Cardiac septum (tissue), 1 donor: ENCODE measurements around the gene IER2. TPM values are rescaled to one million over a fixed set of nuclear protein-coding genes. Genes with fewer than 3 reads are reported as not detected.

Experiments used
- DNase-seq: peaks from one replicate; pipeline ENCODE4 v3.0.0-alpha.2; 2020; ENCODE audit warnings: low spot score
- intact Hi-C: fragments of 100-400 bp; cut with DNase I; formaldehyde crosslinking; loops from one replicate; pipeline ENCODE4 v1.14.0; 2022
- long read RNA-seq: library from polyadenylated mRNA; unstranded; transcript quantifications from one replicate; pipeline ENCODE4 v2.0.0, GENCODE V29; 2021
- total RNA-seq: library from RNA; stranded (reverse); fragmentation: NEBNext Ultra II Directional; extraction: Animal tissue kit (Norgen Biotek cat#: 25700); gene quantifications from one replicate; pipeline ENCODE4 v1.2.1, GENCODE V29; 2021
- donor health status: DM: no; HTN: no; CAD: no.

IER2 gene, protein sequence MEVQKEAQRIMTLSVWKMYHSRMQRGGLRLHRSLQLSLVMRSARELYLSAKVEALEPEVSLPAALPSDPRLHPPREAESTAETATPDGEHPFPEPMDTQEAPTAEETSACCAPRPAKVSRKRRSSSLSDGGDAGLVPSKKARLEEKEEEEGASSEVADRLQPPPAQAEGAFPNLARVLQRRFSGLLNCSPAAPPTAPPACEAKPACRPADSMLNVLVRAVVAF
- 28.4 TPM for total RNA-seq
- long read RNA-seq, transcript IER2-203 (1 exons, 2,934 nt), result major isoform, 54 of 55 reads
- long read RNA-seq, partial matches to known transcripts, result 0 of 55 reads
- long read RNA-seq, other reads (novel, unspliced or antisense), result 1 of 55 reads

DNA sequence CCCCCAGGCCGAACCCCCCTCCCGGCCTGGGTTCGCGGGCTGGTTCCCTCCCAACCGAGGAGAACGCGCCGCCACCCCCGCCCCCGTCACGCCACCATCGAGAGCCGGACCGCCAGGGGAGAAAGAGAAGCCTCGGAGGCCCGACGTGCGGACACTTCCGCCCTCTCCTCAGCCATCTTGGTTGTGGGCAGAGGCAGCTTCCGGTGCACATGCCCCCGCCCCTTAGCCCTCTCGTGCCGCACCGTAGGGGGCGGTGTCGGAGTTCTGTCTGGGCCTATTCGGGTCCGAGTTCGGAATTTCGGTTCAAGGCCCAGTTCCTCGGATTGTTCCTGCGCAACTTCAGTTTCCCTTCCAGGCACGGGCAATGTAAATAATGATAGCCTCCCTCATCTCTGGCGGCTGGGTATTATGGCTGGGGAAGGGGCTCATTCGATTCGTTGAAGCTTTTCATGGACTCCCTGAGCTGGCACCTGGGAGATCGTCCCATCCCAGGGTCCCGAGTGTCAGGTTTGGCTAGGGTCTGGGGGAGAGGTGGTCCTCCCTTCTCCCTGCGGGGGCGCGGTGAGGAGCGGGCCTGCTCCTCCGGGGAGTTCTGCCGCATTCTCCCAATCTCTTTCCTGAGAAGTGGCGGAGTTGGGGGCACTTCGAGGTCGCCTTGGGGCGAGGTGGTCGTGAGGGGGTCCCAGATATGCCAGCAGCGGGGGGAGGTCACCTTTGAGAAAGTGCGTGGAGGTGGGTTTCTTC is at the start of gene IER2, which contains the start of gene STX10:
IER2 (plus strand) TSS at position 225 of the 744 bp plus-strand sequence. CDS start 2,776 bp downstream, outside the sequence.
STX10 (minus strand) TSS at position 189 of the 744 bp plus-strand sequence. CDS start 202 bp downstream, outside the sequence.
- intact Hi-C loops, result loop anchor here (2.0 to 5.0 kb wide), 7 partner anchors 34 to 687 kb away; partner anchors contain the start of genes JUNB, LYL1 and TRMT1
- DNase-seq, result peak; percentile 98

DNA sequence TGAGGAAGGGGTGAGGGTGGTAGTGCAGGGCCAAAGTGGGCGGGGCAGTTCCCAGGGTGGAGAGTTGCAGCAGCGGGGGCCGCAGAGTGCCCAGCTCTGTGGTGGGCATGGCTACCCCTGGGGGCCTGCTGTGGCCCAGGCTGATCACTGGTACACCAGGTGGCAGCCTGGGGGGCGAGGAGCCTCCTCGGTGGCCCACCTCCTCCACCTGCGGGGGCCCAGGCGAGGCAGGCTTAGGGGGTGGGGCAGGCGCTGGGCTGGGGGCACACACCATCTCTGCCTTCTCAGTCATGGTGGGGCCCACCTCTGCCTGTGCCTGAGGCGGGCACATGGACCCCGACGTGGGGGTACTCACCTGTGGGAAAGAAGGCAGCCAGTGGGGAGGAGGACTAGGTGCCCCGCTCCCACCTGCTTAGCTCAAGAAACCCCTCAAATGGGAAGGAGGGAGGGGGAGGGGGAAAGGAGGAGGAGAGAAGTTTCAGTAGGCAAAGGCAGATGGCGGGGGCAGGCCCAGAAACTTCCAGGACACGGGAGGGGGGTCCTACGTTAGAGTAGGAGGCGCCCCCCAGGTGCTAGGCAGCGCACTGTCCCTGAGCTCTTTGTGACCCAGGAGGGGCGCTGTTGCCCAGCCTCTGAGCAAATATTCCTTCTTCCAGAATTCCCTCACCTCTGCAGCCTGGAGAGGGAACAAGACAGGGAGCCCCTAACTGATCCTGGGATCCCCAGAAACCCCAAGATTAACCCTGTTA is 49.2 kb upstream of the IER2 start:
- DNase-seq, result no peak
- intact Hi-C loops, result no loop called here

DNA sequence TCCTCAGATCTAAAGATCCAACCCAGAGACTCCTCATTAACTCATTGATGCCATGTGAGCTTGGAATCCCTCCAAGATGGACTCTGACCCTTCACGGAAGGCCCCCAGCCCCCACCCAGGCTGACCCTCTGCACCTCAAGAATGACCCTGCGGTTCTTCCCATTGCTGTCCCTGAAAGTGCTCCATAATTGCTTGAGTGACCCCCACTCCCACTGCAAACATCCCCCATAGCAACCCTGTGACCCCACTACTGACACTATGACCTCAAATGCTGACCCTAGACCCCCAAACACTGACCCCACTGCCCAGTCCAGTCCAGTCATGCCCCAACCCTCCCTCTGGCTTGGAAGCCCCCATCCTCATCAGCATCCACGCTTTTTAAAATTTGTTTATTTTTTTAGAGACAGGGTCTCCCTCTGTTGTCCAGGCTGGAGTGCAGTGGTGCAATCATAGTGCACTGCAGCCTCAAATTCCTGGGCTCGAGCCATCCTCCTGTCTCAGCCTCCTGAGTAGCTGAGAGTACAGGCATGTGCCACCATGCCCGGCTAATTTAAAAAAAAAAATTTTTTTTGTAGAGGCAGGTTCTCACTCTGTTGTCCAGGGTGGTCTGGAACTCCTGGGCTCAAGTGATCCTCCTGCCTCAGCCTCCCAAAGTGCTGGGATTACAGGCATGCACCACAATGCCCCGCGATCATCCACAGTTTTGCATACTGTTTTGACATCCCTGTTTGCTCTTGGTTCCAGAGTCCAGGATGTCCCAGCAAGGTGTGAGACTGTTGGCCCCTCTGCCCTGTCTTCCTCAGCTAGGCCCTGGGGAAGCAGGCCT is 48.4 kb upstream of the IER2 start:
- intact Hi-C loops, result loop anchor here (2.0 kb wide), 4 partner anchors 15 to 159 kb away; partner anchors contain the start of genes IER2, STX10 and TRMT1
- DNase-seq, result no peak

DNA sequence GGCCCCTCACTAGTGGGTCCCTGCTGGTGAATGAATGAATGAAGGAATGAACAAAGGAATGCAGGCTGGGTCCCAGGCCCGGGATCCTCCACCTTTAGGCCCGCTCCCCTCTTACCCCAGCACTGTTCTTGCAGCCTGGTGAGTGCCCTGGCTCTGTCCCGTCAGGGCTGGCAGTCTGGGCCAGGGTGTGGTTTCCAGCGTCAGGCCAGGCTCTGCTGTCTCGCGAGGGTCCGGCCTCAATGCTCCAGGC is 47.9 kb upstream of the IER2 start:
- intact Hi-C loops, result loop anchor here (2.0 kb wide), 4 partner anchors 14 to 158 kb away; partner anchors contain the start of genes IER2, STX10 and TRMT1
- no peak for DNase-seq

DNA sequence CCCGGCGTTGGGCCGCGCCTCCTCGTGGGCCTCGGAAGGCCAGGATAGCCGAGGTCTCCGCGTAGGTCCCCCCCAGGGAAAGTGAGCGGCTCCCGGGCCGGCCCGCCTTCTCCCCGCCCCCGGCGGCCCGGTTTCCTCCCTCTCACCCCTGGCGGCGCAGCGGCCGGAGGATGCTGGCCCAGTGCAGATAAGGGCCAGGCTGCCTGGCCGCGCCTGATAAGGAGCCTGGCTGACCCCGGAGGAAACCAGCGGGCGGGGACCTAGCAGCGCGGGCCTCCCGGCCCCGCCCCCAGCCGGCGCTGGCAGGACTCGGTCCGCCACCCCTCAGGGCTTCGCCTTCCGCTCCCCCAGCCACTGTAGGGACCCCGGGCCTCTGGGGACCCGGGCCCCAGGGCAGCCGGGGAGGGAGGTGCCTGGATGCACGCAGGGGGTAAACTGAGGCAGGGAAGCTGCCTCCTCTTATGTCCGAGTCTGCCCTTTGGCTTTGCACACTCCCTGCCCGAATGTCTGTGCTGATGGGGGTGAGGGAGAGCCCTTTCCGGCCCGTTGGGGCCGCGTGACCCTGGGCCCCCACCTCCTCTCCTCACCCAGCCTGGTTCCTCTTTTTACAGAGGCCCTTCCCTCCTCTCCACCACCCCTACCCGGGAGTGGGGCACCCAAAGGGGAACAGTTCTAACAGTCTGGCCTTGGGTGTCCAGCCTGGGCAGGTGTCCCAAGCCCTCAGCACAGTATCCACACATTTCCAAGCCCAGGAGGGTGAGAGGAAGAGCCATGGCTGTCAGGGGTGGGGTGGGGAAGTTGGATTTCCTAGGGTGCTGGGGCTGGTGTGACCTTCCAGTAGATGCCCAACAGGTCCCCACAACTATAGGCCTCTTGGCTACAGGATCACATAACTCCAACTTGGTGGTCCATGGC is 47.3 kb upstream of the IER2 start, which contains the start of gene LYL1:
LYL1 (minus strand) TSS at position 193 of the 915 bp plus-strand sequence. CDS start 1,687 bp downstream, outside the sequence.
- DNase-seq, result peak; percentile 96
- intact Hi-C loops, result loop anchor here (2.0 kb wide), 4 partner anchors 14 to 158 kb away; partner anchors contain the start of genes IER2, STX10 and TRMT1

DNA sequence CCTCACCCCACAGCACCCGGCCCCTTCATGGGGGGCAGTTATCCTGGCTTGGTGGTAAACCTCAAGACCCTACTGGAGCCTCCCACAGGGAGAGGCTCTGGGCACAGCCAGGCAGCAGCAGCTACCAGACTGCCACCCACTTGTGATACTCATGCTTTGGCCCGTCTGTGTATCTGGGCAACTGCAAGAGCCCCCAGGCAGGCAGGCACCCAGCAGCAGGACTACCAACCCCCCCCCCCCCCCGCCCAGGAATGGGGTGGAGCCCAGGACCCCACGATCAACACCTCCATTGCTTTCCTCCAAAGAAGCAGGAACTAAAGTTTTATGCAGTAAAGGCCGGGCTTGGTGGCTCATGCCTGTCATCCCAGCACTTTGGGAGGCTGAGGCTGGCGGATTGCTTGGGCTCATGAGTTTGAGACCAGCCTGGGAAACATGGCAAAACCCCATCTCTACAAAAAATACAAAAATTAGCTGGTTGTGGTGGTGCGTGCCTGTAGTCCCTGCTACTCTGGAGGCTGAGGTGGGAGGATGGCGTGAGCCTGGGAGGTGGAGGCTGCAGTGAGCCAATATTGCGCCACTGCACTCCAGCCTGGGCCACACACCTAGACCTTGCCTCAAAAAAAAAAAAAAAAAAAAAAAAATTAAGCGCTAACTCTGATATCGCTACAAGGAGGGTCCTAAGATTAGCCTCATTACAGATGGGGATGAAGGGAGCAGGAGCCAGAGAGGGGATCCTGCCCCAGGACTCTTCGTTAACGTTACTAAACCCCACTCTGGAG is 46.4 kb upstream of the IER2 start:
- DNase-seq, result no peak

DNA sequence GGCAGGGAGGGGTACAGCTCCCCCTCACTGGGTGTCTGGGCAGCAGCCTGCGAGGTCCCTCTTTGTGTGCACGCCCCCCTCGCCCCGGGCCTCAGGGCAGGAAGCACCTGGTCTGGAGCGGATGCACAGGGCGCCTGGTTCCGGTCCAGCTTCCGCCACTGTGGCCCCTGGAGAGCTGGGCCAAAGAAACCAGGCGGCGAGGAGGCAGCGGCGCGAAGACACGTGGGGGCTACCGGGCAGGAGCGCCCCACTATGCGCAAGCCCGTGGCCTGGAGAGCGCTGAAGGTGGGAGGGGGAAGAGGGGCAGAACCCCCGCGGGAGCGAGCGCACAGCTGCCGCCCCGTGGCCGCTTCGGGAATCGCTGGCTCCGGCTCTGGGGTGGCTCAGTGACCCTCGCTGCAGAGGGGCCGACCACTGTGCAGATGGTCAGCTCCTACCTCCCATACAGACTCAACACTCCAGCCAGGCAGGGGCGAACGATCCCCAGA is 45.8 kb upstream of the IER2 start:
- intact Hi-C loops, result no loop called here
- DNase-seq, result peak; percentile 91

More for the DNA sequence above, 46.4 kb upstream of the IER2 start:
- intact Hi-C loops, result loop anchor here (2.0 kb wide), 4 partner anchors 13 to 157 kb away; partner anchors contain the start of genes IER2, STX10 and TRMT1

DNA sequence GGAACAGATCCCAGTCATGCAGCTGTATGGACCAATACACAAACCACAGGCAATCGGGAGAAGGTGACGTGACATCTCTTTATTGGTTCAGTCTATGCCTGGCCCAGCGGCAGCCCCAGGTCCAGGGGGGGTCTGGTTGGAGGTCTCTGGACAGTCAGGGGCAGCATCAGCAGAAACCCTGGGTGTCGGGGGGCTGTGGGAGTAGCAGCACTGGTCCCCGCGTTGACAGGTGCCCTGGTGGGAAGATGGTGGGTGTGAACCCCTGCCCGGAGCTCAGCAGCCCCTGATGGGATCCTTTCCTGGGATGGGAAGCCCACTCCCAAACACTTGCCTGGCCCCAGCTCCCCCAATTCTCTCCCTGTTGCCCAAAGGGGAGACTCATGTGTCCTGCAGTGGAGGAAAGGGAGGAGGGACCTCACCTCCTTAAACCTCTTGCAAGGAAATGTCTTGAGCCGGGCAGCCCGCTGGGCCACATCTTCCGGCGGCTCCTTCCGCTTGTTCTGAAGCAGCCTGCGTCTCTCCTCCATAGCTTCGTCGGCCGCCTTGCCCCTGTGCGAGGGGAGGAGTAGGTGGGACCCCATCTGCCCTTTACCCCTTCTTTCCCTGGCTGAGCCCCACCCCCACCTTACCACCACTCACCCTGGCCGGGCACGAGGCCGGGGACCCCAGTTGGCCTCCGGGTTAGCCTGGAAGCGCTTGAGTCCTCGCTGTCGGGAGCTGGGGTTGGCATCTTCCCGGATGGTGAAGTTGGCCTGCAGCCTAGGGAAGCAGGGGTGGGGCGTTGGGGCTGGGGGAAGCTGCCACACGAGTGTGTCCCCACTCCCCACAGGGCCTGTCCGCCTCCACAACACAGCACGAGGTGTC is 45.1 kb upstream of the IER2 start:
- no peak for DNase-seq
- intact Hi-C loops, result no loop called here

DNA sequence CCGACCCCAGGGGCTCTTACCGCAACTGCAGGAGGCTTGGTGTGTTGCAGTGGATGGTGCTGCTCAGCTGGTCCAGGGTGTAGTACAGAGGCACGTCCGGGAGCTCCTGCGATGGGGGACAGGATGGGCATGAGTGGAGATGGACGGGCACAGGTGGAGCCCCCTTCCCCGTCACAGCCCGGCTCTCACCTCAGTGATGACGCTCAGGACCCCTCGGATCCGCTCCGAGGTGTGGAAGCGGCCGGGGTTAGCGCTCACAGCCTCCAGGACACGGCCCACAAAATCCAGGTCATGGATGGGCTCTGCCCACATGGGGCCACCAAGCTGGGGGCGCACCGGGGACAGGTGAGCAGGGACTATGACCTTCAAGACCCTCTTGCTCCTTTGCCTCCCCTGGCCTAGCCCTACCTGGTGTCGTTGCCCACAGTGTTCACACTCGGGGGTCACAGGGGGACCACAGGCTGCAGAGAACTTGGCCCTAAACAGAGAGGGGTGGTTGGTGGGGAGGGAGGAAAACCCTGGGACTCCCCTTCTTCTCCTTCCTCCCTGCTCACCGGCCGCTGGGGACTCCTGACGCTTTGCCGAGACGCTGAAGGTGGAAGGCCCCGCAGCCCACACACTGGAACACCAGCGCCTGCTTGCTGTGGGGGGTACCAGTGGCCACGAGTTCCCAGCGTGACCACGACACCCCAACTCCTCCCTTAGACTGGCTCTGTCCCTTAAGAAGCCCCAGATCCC is 40.7 kb upstream of the IER2 start:
- DNase-seq, result no peak
- intact Hi-C loops, result no loop called here

DNA sequence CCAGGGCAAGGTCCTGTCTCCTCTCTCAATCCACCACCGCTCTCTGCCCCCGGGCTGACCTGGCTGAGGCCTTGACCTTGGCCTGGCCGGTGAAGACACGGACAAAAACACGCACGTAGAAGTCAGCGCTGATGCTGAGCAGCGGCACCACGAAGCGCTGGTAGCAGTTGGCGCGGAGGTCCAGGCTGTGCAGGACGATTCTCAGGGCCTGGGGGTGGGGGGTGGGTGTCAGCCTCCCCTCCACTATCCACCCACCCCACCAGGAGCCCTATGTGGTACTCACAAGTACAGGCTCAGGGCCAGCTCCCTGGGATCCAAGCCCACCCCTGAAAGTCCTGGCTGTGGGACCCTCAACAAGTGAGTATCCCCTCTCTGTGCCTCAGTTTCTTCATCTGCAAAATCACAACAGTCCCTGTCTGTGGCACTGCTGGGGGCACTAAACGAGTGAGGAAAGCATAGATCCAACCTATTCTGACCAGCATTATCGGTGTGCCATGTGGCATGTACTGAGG is 40.1 kb upstream of the IER2 start:
- DNase-seq, result no peak
- intact Hi-C loops, result no loop called here

DNA sequence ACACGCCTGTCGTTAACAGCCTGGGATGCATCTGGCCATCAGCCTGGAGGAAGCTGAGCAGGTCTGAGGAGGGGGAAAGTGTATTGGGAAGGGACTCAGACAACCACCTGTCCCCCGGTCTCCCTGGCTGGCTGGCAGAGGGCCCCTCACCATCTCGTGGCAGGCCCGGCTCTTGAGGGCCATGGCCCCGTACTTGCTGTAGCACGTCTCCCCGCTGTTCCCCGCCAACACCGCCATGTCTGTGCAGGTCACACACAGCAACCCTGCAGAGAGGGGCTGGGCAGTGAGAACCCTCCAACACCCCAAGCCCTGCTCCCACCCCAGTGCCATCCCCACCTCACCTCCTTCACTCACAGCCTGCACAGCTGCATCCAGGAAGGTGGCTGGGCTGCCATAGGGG is 37.7 kb upstream of the IER2 start:
- intact Hi-C loops, result no loop called here
- no peak for DNase-seq

DNA sequence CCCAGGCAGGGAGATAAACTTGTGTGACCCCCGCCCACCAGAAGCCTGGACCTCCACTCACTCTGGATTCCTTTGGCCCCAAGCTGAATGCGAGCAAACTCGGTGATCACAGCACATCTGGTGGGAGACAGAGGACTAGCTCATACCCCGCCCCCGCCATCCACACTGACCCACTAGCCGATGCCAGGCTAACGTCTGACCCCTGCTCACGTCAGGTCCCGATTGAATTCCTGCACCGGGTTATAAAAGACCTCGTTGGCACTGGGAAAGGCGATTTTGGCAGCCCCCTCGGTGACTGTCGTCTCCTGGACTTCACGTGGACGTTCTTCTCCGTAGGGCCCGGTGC is 34.3 kb upstream of the IER2 start:
- no peak for DNase-seq
- intact Hi-C loops, result loop anchor here (2.0 kb wide), 2 partner anchors 13 to 35 kb away; partner anchors contain the start of genes IER2, LYL1 and STX10

DNA sequence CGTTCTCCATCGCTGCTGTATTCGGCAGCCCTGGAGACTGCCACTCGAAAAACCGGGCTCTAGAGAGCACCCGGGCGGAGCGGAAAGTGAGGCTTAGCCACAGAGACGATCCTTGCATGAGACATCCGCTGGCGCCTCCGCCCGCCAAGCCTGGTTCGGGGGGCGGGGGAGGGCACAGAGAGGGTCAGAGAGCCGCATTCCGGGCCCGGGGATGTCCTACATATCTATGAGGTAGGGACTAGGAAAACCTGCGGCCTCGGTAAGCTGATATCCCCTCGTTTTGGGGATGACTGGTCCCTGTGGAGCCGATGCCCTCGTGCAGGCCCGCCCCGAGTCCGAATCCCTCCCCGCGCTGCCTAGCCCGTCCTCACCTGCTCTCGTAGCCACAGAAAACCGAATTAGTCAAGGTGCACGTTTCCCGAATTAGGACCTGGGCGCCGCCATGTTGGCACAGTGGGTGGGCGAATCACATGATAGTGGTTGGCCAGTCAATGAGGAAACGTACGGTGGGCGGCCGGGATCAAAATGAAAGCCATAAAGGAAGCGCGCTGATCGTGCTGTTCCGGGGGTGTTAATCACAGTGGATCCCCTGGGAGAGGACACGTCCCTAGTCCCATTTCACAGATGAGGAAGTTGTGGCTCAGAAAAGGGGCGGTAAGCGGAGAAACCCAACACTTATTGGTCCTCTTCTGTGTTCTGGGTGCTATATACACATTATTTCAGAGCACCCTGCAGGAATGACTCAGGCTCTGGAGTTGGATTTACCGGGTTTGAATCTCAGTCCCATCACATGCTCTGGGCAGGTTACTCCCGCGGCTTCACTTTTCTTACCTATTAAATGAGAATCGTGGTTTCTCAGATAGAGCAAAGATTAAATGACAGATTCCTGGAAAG is 33.7 kb upstream of the IER2 start, which contains the start of gene TRMT1:
TRMT1 (minus strand) TSS at position 459 of the 894 bp plus-strand sequence; CDS start at position 118, 341 bp downstream.
- peak; percentile 96 for DNase-seq
- intact Hi-C loops, result loop anchor here (2.0 kb wide), 2 partner anchors 14 to 34 kb away; partner anchors contain the start of genes IER2, LYL1 and STX10
